H1 (cell line): Measurements from ENCODE around the gene ALKBH3.

Source experiments
- ATF3 ChIP-seq: IDR thresholded peaks from 2 replicates; pipeline ENCODE4 v1.6.1; 2011; ENCODE audit warnings: low read depth, mild to moderate bottlenecking, low read length; ENCODE audit not compliant: insufficient read depth
- CTCF ChIP-seq, 3 experiments: IDR thresholded peaks; 1 replicate in 2 of 3; 2 replicates in 1 of 3; pipeline versions ENCODE4 v1.5.1 to v1.6.1; 2011; ENCODE audit warnings: low read length in 3 of 3, mild to moderate bottlenecking in 3 of 3, inconsistent platforms in 2 of 3, low read depth in 1 of 3, moderate library complexity in 1 of 3; ENCODE audit not compliant: insufficient read depth in 1 of 3; ENCODE audit errors: control extremely low read depth in 1 of 3
- GABPA ChIP-seq: IDR thresholded peaks from 2 replicates; pipeline ENCODE4 v1.6.1; 2011; ENCODE audit warnings: mild to moderate bottlenecking, low read length, moderate library complexity, borderline replicate concordance; ENCODE audit not compliant: insufficient read depth
- POLR2A ChIP-seq, 2 experiments: IDR thresholded peaks; 1 replicate in 1 of 2; 2 replicates in 1 of 2; pipeline ENCODE4 v1.6.1; 2011; ENCODE audit warnings: low read depth in 2 of 2, low read length in 2 of 2, mild to moderate bottlenecking in 2 of 2; ENCODE audit errors: control extremely low read depth in 1 of 2
- POLR2AphosphoS5 ChIP-seq: IDR thresholded peaks from 2 replicates; pipeline ENCODE4 v1.6.1; 2011; ENCODE audit warnings: low read depth, low read length
- RXRA ChIP-seq: IDR thresholded peaks from 2 replicates; pipeline ENCODE4 v1.6.1; 2011; ENCODE audit warnings: low read depth, mild to moderate bottlenecking, low read length, moderate library complexity; ENCODE audit not compliant: insufficient read depth

- no peak for TF ChIP-seq POLR2A (IDR thresholded peaks at IDR 0.05; ENCODE audit: control extremely low read depth in 1 of 2, low read depth in 2 of 2, low read length in 2 of 2)
- no peak for TF ChIP-seq POLR2AphosphoS5
- no peak for TF ChIP-seq CTCF (IDR thresholded peaks at IDR 0.05; ENCODE audit: control extremely low read depth in 1 of 3, insufficient read depth in 1 of 3, low read depth in 1 of 3, low read length in 3 of 3)
- TF ChIP-seq RXRA, result no peak
- no peak for TF ChIP-seq ATF3
- no peak for TF ChIP-seq GABPA
These were observed 33.3 kb downstream of the ALKBH3 start for GRCh38 chr11:43913829-43914380.
